ENCODE data around the gene COTL1. TPM values are rescaled to one million over a fixed set of nuclear protein-coding genes. Genes with fewer than 3 reads are reported as not detected.

Gene COTL1
- total and polyA plus RNA-seq, 2 donors from 2014 or later = 122 to 136 TPM

GRCh38 chr16:84617041-84617790, 662 bp downstream of the COTL1 start:
- FAIRE-seq = no peak
- Histone ChIP-seq H3K9me3 (ENCODE audit: control insufficient read depth in 2 of 3, insufficient read depth in 1 of 3, low read length in 3 of 3) (no peaks in the 10 kb centered on the region), H3K9ac (ENCODE audit: low read length in 3 of 3) (peak overlapping the region; percentile 18 to 60 (median 50))

GRCh38 chr16:84616515-84616914, 1.4 kb downstream of the COTL1 start:
- Histone ChIP-seq H3K9me3 (ENCODE audit: control insufficient read depth in 2 of 3, insufficient read depth in 1 of 3, low read length in 3 of 3) (no peaks in the 10 kb centered on the region), H3K4me1 (ENCODE audit: control insufficient read depth in 2 of 3, insufficient read depth in 2 of 3, low read depth in 1 of 3, low read length in 3 of 3) (peaks cover 0 to 26% (median 0%) of the 10 kb centered on the region in 3 donors), H3K4me3 (ENCODE audit: low read length in 3 of 3) (peak overlapping the region; percentile 51 to 77 (median 71)), H3K36me3 (ENCODE audit: control insufficient read depth in 2 of 3, insufficient read depth in 3 of 3, low read length in 3 of 3) (no peaks in the 10 kb centered on the region), H3K27me3 (ENCODE audit: control insufficient read depth, insufficient read depth, low read length) (no peaks in the 10 kb centered on the region), H3K27ac (ENCODE audit: low read depth in 2 of 2, low read length in 2 of 2) (peak overlapping the region in 1 of 2 donors; percentile 10), H3K9ac (ENCODE audit: low read length in 3 of 3) (peak overlapping the region; percentile 6 to 50 (median 17))
- intact Hi-C loops (cut with DNase I) = no loop called here
- peak in 4 of 5 donors; percentile 45 to 83 (median 74) for DNase-seq
- no peak for FAIRE-seq
- TF ChIP-seq CTCF (IDR thresholded peaks at IDR 0.05; ENCODE audit: borderline replicate concordance, extremely low read depth, insufficient read depth) = no peak

More at GRCh38 chr16:84617041-84617790, 662 bp downstream of the COTL1 start:
- H3K4me3 ChIP-seq (ENCODE audit: low read length in 3 of 3) = peak overlapping the region; percentile 51 to 77 (median 71)
- intact Hi-C loops (cut with DNase I) = no loop called here
- peaks cover 0 to 23% (median 0%) of the 10 kb centered on the region in 3 donors for H3K4me1 ChIP-seq (ENCODE audit: control insufficient read depth in 2 of 3, insufficient read depth in 2 of 3, low read depth in 1 of 3, low read length in 3 of 3)
- DNase-seq = peak in 2 of 5 donors; percentile 77 to 89
- TF ChIP-seq CTCF (IDR thresholded peaks at IDR 0.05; ENCODE audit: borderline replicate concordance, extremely low read depth, insufficient read depth) = no peak
- H3K27ac ChIP-seq (ENCODE audit: low read depth in 2 of 2, low read length in 2 of 2) = peak overlapping the region; percentile 49 to 61
- no peaks in the 10 kb centered on the region for H3K27me3 ChIP-seq (ENCODE audit: control insufficient read depth, insufficient read depth, low read length)
- H3K36me3 ChIP-seq (ENCODE audit: control insufficient read depth in 2 of 3, insufficient read depth in 3 of 3, low read length in 3 of 3) = no peaks in the 10 kb centered on the region

- FAIRE-seq (no peak), DNase-seq (peak in 1 of 5 donors; percentile 45)
- Histone ChIP-seq H3K4me1 (ENCODE audit: control insufficient read depth in 2 of 3, insufficient read depth in 2 of 3, low read depth in 1 of 3, low read length in 3 of 3) (peaks cover 0 to 26% (median 0%) of the 10 kb centered on the region in 3 donors), H3K4me3 (ENCODE audit: low read length in 3 of 3) (peak overlapping the region in 2 of 3 donors; percentile 1 to 56), H3K9ac (ENCODE audit: low read length in 3 of 3) (no peak overlapping the region), H3K9me3 (ENCODE audit: control insufficient read depth in 2 of 3, insufficient read depth in 1 of 3, low read length in 3 of 3) (no peaks in the 10 kb centered on the region), H3K36me3 (ENCODE audit: control insufficient read depth in 2 of 3, insufficient read depth in 3 of 3, low read length in 3 of 3) (no peaks in the 10 kb centered on the region), H3K27me3 (ENCODE audit: control insufficient read depth, insufficient read depth, low read length) (no peaks in the 10 kb centered on the region), H3K27ac (ENCODE audit: low read depth in 2 of 2, low read length in 2 of 2) (no peak overlapping the region)
- TF ChIP-seq CTCF (IDR thresholded peaks at IDR 0.05; ENCODE audit: borderline replicate concordance, extremely low read depth, insufficient read depth) = no peak
- intact Hi-C loops (cut with DNase I) = no loop called here
Measured at GRCh38 chr16:84614968-84615813, 2.7 kb downstream of the COTL1 start.

Measured in kidney (tissue), 14 donors.